ENCODE data around the gene PPL.

GRCh38 chr16:4908854-4909401, 28.0 kb downstream of the PPL start:
- TF ChIP-seq CTCF (IDR thresholded peaks at IDR 0.05; ENCODE audit: low read length) (no peak), EZH2 (IDR thresholded peaks at IDR 0.05; ENCODE audit: borderline replicate concordance, low read length) (no peak)

Data from OCI-LY1 (cell line).